Astrocyte (in vitro differentiated cells and primary cell): ENCODE results near the gene AMFR.

Experiments used
- CTCF ChIP-seq: IDR thresholded peaks from 2 replicates; pipeline ENCODE4 v1.5.1; 2011; ENCODE audit warnings: low read depth, mild to moderate bottlenecking, inconsistent platforms, low read length, moderate library complexity; ENCODE audit not compliant: insufficient read depth
- EZH2 ChIP-seq: IDR thresholded peaks from 2 replicates; pipeline ENCODE4 v1.6.1; 2012; ENCODE audit warnings: mild to moderate bottlenecking, low read length, inconsistent platforms; ENCODE audit not compliant: insufficient read depth

- TF ChIP-seq CTCF (no peak), EZH2 (no peak)
Observed at GRCh38 chr16:56382901-56383355, 42.4 kb downstream of the AMFR start.
